BLaER1 treated with 17β-estradiol and CSF1 and Interleukin-3, amounts not matched to agents 10 nM and 100 nM (cell line): ENCODE data around the gene ST6GALNAC4.

Experiments
- H3K27ac ChIP-seq, 11 experiments: shearing (Covaris generic); formaldehyde crosslinking; 2 replicates each; pipeline ENCODE4 v1.8.1; 2022
- H3K27me3 ChIP-seq, 11 experiments: shearing (Covaris generic); formaldehyde crosslinking; 2 replicates each; pipeline ENCODE4 v1.8.1; 2022
- H3K36me3 ChIP-seq, 11 experiments: shearing (Covaris generic); formaldehyde crosslinking; 2 replicates each; pipeline ENCODE4 v1.8.1; 2022
- H3K4me1 ChIP-seq, 10 experiments: shearing (Covaris generic); formaldehyde crosslinking; 2 replicates each; pipeline ENCODE4 v1.8.1; 2022
- H3K4me2 ChIP-seq, 11 experiments: shearing (Covaris generic); formaldehyde crosslinking; 2 replicates each; pipeline ENCODE4 v1.8.1; 2022
- H3K4me3 ChIP-seq, 10 experiments: shearing (Covaris generic); formaldehyde crosslinking; 2 replicates each; pipeline ENCODE4 v1.8.1; 2022
- H3K9ac ChIP-seq, 11 experiments: shearing (Covaris generic); formaldehyde crosslinking; 2 replicates each; pipeline ENCODE4 v1.8.1; 2022
- H3K9me3 ChIP-seq, 11 experiments: shearing (Covaris generic); formaldehyde crosslinking; replicated peaks in 1 of 11; 2 replicates each; pipeline ENCODE4 v1.8.1; 2022
- H4K20me1 ChIP-seq, 11 experiments: shearing (Covaris generic); formaldehyde crosslinking; 2 replicates each; pipeline ENCODE4 v1.8.1; 2022
- Cebpa-rat ChIP-seq, 11 experiments: shearing (Covaris generic); IDR thresholded peaks; 2 replicates each; pipeline ENCODE4 v1.8.1; 2022

Gene ST6GALNAC4

DNA sequence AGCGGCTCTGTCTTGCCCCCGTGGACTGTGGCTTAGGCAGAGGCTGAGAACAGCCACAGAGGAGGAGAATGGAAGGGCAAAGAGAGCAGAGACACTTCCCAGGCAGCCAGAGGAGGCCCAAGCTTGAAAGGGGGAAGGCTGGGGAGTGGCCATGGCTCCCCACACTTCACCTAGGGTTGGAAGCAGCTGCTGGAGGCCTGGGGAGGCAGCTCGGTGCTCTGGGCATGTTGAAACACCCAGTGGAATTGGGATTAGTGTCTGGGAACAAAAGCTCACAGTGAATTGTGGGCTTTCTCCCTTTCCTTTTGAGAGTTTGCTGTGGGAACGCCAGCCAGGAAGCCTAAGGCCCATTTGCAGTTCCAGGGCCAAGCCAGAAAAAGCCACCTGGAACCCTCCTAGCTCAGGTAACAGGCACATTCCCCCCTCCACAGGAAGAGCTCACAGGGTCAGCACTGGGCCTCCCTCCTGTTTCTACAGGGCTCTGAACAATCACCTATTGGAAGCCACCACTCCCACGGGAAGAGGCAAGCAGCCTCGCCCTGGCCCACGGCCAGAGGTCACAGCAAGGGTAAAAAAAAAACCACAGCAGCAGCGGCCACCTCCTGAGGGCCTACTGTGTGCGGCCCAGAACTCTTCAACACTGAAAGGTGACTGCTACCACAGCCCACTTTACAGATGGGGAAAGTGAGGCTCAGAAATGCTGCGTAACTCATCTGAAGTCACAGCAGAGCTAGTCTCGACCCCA lies 43.7 kb upstream of the ST6GALNAC4 start:
- TF ChIP-seq Cebpa-rat (IDR thresholded peaks at IDR 0.05) = no peak
- Histone ChIP-seq H3K4me2 (no peak overlapping the region; a peak in 1 of 22 replicates), H3K36me3 (no peaks in the 10 kb centered on the region), H3K4me3 (no peak overlapping the region), H3K4me1 (peaks cover 11 to 36% (median 24%) of the 10 kb centered on the region in 10 experiments), H3K9me3 (no peaks in the 10 kb centered on the region), H4K20me1 (peaks cover 5 to 75% (median 36%) of the 10 kb centered on the region in 11 experiments; a peak in 18 of 22 replicates), H3K27ac (no peak overlapping the region), H3K27me3 (no peaks in the 10 kb centered on the region), H3K9ac (peak overlapping the region in 2 of 11 experiments; percentile 25 to 34; a peak in 4 of 22 replicates)

DNA sequence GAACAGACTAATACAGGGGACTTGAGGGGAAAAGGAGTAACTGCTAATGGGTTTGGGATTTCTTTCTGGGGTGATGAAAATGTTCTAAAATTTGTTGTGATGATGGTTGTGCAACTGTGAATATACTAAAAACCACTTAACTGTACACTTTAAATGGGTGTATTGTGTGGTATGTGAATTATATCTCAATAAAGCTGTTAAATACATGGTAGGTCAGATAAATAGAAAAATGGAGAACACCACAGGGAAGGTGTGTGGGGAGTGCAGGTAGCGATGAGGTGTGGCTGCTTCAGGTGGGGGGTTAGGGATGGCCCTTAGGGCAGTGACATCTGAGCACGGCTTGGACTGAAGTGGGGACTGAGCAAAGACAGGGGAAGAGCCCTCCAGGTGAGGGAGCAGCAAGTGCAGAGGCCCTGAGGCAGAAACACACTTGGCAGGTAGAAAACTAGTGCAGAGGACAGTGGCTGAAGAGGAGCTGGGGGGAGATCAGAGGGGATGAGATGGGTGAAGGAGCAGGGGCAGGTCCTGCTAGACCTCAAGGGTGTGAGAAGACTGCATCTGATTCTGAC lies 43.1 kb upstream of the ST6GALNAC4 start:
- peak overlapping the region in 2 of 11 experiments; percentile 25 to 34; a peak in 2 of 22 replicates for H3K9ac ChIP-seq
- no peaks in the 10 kb centered on the region for H3K9me3 ChIP-seq
- no peak overlapping the region for H3K4me2 ChIP-seq
- H3K27me3 ChIP-seq = no peaks in the 10 kb centered on the region
- no peaks in the 10 kb centered on the region for H3K36me3 ChIP-seq
- no peak for TF ChIP-seq Cebpa-rat (IDR thresholded peaks at IDR 0.05)
- no peak overlapping the region for H3K27ac ChIP-seq
- H3K4me1 ChIP-seq = peaks cover 11 to 36% (median 24%) of the 10 kb centered on the region in 10 experiments
- peaks cover 11 to 75% (median 38%) of the 10 kb centered on the region in 11 experiments; a peak in 21 of 22 replicates for H4K20me1 ChIP-seq
- H3K4me3 ChIP-seq = no peak overlapping the region

DNA sequence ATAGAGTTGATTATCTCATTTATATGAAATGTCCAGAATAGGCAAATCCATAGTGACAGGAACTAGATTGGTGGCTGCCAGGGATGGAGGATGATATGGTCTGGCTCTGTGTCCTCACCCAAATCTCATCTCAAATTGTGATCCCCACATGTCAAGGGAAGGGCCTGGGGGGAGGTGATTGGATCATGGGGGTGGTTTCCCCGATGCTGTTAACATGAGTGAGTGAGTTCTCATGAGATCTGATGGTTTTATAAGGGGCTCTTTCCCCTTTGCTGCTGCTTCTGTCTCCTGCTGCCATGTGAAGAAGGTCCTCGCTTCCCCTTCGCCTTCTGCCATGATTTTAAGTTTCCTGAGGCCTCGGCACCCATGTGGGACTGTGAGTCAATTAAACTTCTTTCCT lies 42.6 kb upstream of the ST6GALNAC4 start:
- Histone ChIP-seq H3K36me3 (no peaks in the 10 kb centered on the region), H4K20me1 (peaks cover 16 to 76% (median 43%) of the 10 kb centered on the region in 11 experiments; a peak in 21 of 22 replicates), H3K4me1 (peaks cover 12 to 36% (median 24%) of the 10 kb centered on the region in 10 experiments; a peak in 17 of 20 replicates), H3K9me3 (no peaks in the 10 kb centered on the region), H3K4me2 (no peak overlapping the region), H3K27me3 (no peaks in the 10 kb centered on the region), H3K9ac (no peak overlapping the region), H3K4me3 (no peak overlapping the region), H3K27ac (no peak overlapping the region)
- TF ChIP-seq Cebpa-rat (IDR thresholded peaks at IDR 0.05) = no peak

DNA sequence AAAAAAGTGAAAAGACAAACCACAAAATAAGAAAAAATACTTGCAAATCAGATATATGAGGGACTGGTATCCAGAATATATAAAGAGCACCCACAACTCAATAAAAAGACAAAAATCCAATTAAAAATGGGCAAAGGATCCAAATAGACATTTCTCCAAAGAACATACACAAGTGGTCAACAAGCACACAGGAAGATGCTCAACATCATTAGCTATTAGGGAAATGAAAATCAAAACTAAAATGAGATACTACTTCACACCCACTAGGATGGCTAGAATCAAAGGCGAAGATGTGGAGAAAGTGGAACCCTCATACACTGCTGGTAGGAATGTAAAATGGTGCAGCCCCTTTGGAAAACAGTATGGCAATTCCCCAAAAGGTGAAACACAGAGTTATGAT lies 41.9 kb upstream of the ST6GALNAC4 start:
- Histone ChIP-seq H3K4me1 (peaks cover 12 to 31% (median 21%) of the 10 kb centered on the region in 10 experiments; a peak in 17 of 20 replicates), H3K27me3 (no peaks in the 10 kb centered on the region)

DNA sequence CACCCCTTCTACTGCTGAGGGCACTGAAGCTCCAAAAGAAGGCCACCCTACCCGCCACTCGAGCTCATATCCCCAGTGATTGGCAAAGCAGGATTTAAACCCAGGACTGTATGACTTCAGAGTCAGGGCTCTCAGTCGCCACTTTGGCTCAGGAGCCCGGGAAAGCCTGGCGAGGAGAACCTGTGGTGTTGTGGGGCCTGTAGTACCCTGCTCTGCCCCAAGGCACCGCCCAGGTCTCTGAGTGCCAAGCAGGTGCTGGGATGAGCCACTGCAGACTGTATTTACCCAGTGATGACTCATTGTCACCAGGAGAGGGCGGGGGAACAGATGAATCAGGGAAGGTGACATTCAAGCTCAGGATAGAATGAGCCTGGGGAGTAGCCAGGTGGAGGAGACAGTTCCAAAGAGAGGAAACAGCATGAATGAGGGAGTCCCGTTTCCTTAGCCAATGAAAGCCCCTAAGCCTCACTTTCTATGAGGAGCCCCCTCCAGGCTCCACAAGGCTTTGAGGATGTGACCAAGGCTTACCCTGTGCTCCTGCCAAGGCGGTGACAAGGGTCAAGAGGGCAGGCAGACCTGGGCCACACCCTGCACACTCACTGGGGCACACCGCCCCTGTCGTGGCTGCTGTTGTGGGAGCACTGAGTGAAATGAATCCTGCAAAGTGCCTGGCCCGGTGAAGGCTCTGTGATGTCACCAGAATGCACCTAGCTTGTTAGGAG lies 38.6 kb upstream of the ST6GALNAC4 start:
- Histone ChIP-seq H3K27ac (no peak overlapping the region), H3K9ac (no peak overlapping the region; a peak in 2 of 22 replicates), H3K4me2 (peak overlapping the region in 8 of 11 experiments; percentile 1 to 58 (median 17); a peak in 8 of 22 replicates), H3K27me3 (no peaks in the 10 kb centered on the region), H3K9me3 (no peaks in the 10 kb centered on the region), H3K4me1 (peaks cover 9 to 25% (median 16%) of the 10 kb centered on the region in 10 experiments; a peak in 16 of 20 replicates), H3K4me3 (no peak overlapping the region), H4K20me1 (peaks cover 16 to 71% (median 50%) of the 10 kb centered on the region in 11 experiments; a peak in 20 of 22 replicates), H3K36me3 (no peaks in the 10 kb centered on the region)
- no peak for TF ChIP-seq Cebpa-rat (IDR thresholded peaks at IDR 0.05)

More for the DNA sequence above, 41.9 kb upstream of the ST6GALNAC4 start:
- H4K20me1 ChIP-seq = peaks cover 16 to 82% (median 46%) of the 10 kb centered on the region in 11 experiments; a peak in 21 of 22 replicates
- no peak for TF ChIP-seq Cebpa-rat (IDR thresholded peaks at IDR 0.05)
- H3K36me3 ChIP-seq = no peaks in the 10 kb centered on the region
- H3K9ac ChIP-seq = no peak overlapping the region
- H3K9me3 ChIP-seq = no peaks in the 10 kb centered on the region
- H3K4me3 ChIP-seq = no peak overlapping the region
- no peak overlapping the region for H3K27ac ChIP-seq
- no peak overlapping the region for H3K4me2 ChIP-seq

DNA sequence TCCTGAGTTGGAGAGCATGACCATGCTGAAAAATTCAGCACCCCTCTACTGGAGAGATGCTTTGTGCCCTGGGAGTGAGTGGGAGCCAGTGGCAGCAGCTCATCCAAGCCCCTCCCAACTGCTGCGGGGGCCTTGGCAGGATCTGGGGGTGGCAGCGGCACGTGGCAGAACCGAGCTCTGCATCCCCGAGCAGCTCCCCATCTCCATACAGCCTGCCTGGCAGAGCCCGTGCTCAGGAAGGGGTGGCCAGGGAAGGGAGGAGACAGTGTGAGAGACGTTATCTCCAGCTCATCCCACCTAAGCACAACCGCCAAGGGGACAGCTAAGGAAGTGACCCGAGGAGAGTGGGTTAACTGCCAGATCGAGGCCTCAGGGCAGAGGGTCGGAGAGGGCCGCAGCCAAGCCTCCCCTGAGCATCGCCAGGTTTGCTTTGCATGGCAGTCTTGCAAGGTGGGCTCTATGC lies 38.0 kb upstream of the ST6GALNAC4 start:
- H3K9me3 ChIP-seq = no peaks in the 10 kb centered on the region
- no peaks in the 10 kb centered on the region for H3K36me3 ChIP-seq
- no peak overlapping the region for H3K27ac ChIP-seq
- H3K4me3 ChIP-seq = no peak overlapping the region
- peaks cover 16 to 71% (median 44%) of the 10 kb centered on the region in 11 experiments; a peak in 20 of 22 replicates for H4K20me1 ChIP-seq
- H3K27me3 ChIP-seq = no peaks in the 10 kb centered on the region
- H3K4me1 ChIP-seq = peaks cover 9 to 25% (median 22%) of the 10 kb centered on the region in 10 experiments; a peak in 19 of 20 replicates
- H3K9ac ChIP-seq = no peak overlapping the region
- TF ChIP-seq Cebpa-rat (IDR thresholded peaks at IDR 0.05) = no peak
- H3K4me2 ChIP-seq = peak overlapping the region in 5 of 11 experiments; percentile 1 to 58 (median 18); a peak in 7 of 22 replicates

DNA sequence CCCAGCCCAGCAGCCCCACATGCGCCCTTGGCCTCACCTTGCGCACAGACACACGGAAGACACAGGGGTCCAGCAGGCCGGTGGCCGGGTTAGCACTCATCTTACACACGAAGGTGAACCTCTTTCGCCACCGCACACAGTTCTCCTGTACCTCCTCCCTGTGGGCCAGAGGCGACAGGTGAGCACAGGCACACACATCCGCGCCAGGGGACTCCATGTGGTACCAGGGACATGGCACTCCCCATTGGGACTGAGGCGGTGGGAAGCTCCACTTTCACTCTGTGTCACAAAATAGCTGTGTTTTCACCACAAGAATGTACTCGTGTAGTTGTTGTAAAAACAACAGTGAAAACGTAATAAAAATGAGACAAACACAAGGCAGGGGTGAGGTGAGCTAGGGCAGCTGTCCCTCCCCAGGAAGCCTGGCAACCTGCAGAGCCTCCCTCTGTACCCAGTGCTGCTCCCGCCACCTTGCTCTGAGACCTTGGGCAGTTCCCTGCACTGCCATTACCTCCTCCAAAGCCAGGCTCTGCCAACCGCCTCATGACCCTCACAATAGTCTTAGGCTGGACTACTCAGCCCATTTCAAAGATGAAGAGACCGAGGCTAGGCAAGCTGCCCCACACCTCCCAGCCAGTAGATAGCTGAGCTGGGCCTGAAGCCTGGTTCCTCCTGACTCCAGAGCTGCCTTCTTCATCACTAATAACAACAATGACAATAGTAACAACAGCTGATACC lies 37.1 kb upstream of the ST6GALNAC4 start:
- Histone ChIP-seq H3K4me2 (no peak overlapping the region), H3K9me3 (no peaks in the 10 kb centered on the region), H3K4me3 (no peak overlapping the region), H3K9ac (no peak overlapping the region), H3K27ac (no peak overlapping the region), H3K4me1 (peaks cover 14 to 33% (median 31%) of the 10 kb centered on the region in 10 experiments; a peak in 19 of 20 replicates), H3K27me3 (no peaks in the 10 kb centered on the region), H3K36me3 (no peaks in the 10 kb centered on the region), H4K20me1 (peaks cover 16 to 67% (median 44%) of the 10 kb centered on the region in 11 experiments; a peak in 20 of 22 replicates)
- TF ChIP-seq Cebpa-rat (IDR thresholded peaks at IDR 0.05) = no peak

DNA sequence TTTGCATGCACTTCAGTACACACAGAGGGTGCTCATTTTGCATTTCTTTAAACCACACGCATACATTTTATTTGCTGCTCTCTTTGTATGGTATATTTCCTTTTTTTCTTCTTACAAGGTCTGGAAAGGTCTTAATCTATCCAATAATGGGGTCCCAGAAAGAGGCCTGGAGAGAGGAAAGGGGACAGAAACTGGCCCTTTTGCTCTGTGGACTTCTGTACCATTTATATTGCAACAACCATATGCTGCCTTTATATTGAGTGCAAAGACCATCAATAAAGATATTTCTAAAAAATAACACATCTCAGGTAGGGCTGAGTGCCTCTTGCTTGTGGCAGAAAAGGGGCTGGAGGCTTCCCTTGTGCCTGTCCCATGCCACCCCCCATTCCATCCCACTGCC lies 36.3 kb upstream of the ST6GALNAC4 start:
- H3K27me3 ChIP-seq = no peaks in the 10 kb centered on the region
- peaks cover 16 to 71% (median 44%) of the 10 kb centered on the region in 11 experiments; a peak in 20 of 22 replicates for H4K20me1 ChIP-seq
- H3K4me2 ChIP-seq = no peak overlapping the region
- no peak overlapping the region for H3K27ac ChIP-seq
- no peak for TF ChIP-seq Cebpa-rat (IDR thresholded peaks at IDR 0.05)
- H3K9ac ChIP-seq = no peak overlapping the region
- peaks cover 14 to 41% (median 38%) of the 10 kb centered on the region in 10 experiments; a peak in 19 of 20 replicates for H3K4me1 ChIP-seq
- no peak overlapping the region for H3K4me3 ChIP-seq
- H3K36me3 ChIP-seq = no peaks in the 10 kb centered on the region
- no peaks in the 10 kb centered on the region for H3K9me3 ChIP-seq
